Endodermal cell (in vitro differentiated cells): Measurements from ENCODE around the gene SAMD9L. TPM values are rescaled to one million over a fixed set of nuclear protein-coding genes. Genes with fewer than 3 reads are reported as not detected.

Experiments used
- DNase-seq: peaks from one replicate; pipeline ENCODE4 v3.0.0-alpha.2; 2017
- H3K27ac ChIP-seq: 2 replicates; pipeline ENCODE4 v1.5.1; 2013; ENCODE audit warnings: mild to moderate bottlenecking, low read depth, low read length, moderate library complexity
- H3K27me3 ChIP-seq: 2 replicates; pipeline ENCODE4 v1.6.1; 2013; ENCODE audit warnings: mild to moderate bottlenecking, low read length, moderate library complexity; ENCODE audit not compliant: insufficient read depth, control insufficient read depth, poor library complexity, severe bottlenecking
- H3K36me3 ChIP-seq: 2 replicates; pipeline ENCODE4 v1.7.0; 2013; ENCODE audit warnings: mild to moderate bottlenecking, low read length, moderate library complexity; ENCODE audit not compliant: control insufficient read depth, insufficient read depth
- H3K4me1 ChIP-seq: one replicate; pipeline ENCODE4 v1.7.0; 2013; ENCODE audit warnings: low read length; ENCODE audit not compliant: control insufficient read depth, insufficient read depth
- H3K4me3 ChIP-seq: 2 replicates; pipeline ENCODE4 v1.5.1; 2013; ENCODE audit warnings: mild to moderate bottlenecking, low read length, moderate library complexity
- H3K9ac ChIP-seq: 2 replicates; pipeline ENCODE4 v1.6.1; 2013; ENCODE audit warnings: mild to moderate bottlenecking, low read length, moderate library complexity; ENCODE audit not compliant: poor library complexity, severe bottlenecking; ENCODE audit errors: extremely low read depth
- H3K9me3 ChIP-seq: 2 replicates; pipeline ENCODE4 v1.6.1; 2013; ENCODE audit warnings: mild to moderate bottlenecking, low read length, moderate library complexity; ENCODE audit not compliant: control insufficient read depth
- H3K27ac Mint-ChIP-seq: 2 replicates; pipeline ENCODE4 v1.8.0; 2020; ENCODE audit warnings: mixed read lengths
- H3K27me3 Mint-ChIP-seq: 2 replicates; pipeline ENCODE4 v1.8.0; 2021; ENCODE audit warnings: mild to moderate bottlenecking, mixed read lengths; ENCODE audit not compliant: insufficient read depth
- H3K36me3 Mint-ChIP-seq: 2 replicates; pipeline ENCODE4 v1.8.0; 2020; ENCODE audit warnings: low read depth, mixed read lengths
- H3K4me1 Mint-ChIP-seq: 2 replicates; pipeline ENCODE4 v1.8.0; 2020; ENCODE audit warnings: mixed read lengths
- H3K4me3 Mint-ChIP-seq: 2 replicates; pipeline ENCODE4 v1.8.0; 2020; ENCODE audit warnings: mild to moderate bottlenecking, moderate library complexity, mixed read lengths
- H3K9me3 Mint-ChIP-seq: 2 replicates; pipeline ENCODE4 v1.8.0; 2020; ENCODE audit warnings: mild to moderate bottlenecking, mixed read lengths
- WGBS, 2 experiments: methylation state at CpG; one replicate each; pipeline versions ENCODE4 v1.1.5 to v1.1.7; 2013; ENCODE audit warnings: missing lambda C conversion rate in 2 of 2, mixed read lengths in 1 of 2; ENCODE audit not compliant: insufficient coverage in 1 of 2, insufficient read length in 1 of 2; 5-methylcytosine and 5-hydroxymethylcytosine counted together
- total RNA-seq, 2 donors: library from RNA; stranded (reverse); fragmentation: NEBNext Ultra II Directional in 1 of 2; extraction: Animal tissue kit (Norgen Biotek cat#: 25700) in 1 of 2; gene quantifications; 2 replicates in 1 of 2; 3 replicates in 1 of 2; pipeline ENCODE4 v1.2.1, GENCODE V29; 2021
- TF ChIP-seq, protein P1 (sequence below): fragments of 200-600 bp; sonication (generic); conservative IDR thresholded peaks from 2 replicates; pipeline ENCODE4 v1.5.0; 2021; ENCODE audit warnings: antibody characterized with exemption, mild to moderate bottlenecking

The SAMD9L gene
- total RNA-seq, 2 donors from 2014 or later = not detected

DNA sequence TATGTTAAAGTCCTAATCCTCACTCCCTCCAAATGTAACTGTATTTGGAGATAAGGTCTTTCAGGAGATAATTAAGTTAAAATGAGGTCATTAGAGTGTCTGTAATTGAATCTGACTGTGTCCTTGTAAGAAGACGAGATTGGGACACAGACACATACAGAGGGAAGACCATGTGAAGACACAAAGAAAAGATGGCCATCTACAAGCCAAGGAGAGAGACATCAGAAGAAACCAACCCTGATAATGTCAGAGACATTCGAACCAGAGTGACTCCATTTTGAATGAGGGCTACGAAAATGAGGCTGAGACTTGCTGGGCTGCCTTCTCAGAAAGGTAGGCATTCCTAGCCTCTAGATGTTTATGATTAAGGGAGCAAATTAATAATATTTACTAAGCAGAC, 542 bp upstream of the SAMD9L start:
- Histone ChIP-seq H3K9me3 (no peaks in the 10 kb centered on the region), H3K36me3 (no peaks in the 10 kb centered on the region), H3K4me1 (no peaks in the 10 kb centered on the region), H3K9ac (no peak overlapping the region), H3K4me3 (no peak overlapping the region), H3K27ac (no peak overlapping the region), H3K27me3 (no peaks in the 10 kb centered on the region)
- Mint-ChIP-seq H3K4me1 (peaks cover 20% of the 10 kb centered on the region), H3K27ac (no peak overlapping the region), H3K4me3 (no peak overlapping the region), H3K9me3 (no peaks in the 10 kb centered on the region), H3K36me3 (no peaks in the 10 kb centered on the region), H3K27me3 (no peaks in the 10 kb centered on the region)
- TF ChIP-seq, protein P1, sequence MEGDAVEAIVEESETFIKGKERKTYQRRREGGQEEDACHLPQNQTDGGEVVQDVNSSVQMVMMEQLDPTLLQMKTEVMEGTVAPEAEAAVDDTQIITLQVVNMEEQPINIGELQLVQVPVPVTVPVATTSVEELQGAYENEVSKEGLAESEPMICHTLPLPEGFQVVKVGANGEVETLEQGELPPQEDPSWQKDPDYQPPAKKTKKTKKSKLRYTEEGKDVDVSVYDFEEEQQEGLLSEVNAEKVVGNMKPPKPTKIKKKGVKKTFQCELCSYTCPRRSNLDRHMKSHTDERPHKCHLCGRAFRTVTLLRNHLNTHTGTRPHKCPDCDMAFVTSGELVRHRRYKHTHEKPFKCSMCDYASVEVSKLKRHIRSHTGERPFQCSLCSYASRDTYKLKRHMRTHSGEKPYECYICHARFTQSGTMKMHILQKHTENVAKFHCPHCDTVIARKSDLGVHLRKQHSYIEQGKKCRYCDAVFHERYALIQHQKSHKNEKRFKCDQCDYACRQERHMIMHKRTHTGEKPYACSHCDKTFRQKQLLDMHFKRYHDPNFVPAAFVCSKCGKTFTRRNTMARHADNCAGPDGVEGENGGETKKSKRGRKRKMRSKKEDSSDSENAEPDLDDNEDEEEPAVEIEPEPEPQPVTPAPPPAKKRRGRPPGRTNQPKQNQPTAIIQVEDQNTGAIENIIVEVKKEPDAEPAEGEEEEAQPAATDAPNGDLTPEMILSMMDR = no peak
- 87 to 100% methylated on average over 3 of the region's 3 CpGs for WGBS, 2 experiments
- no peak for DNase-seq

DNA sequence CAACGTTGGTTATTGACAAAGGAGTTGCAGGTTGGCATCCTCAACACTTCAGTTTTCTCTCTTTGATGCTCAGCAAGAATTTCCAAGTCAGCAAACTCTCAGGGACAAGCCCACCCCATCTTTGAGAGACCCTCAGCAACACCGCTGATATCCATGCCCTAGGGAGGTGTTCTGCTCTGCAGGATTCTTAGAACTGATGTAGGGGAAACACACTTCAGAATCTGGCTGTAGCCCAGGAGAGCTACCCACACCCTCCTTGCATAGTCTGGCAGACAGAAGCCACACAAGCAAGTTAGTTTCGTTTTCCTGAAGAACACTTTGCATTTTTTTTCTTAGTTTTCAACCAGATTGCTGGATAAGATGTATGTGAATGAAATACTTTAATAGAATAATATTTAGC, 822 bp downstream of the SAMD9L start:
- H3K36me3 Mint-ChIP-seq = no peaks in the 10 kb centered on the region
- H3K27ac Mint-ChIP-seq = no peak overlapping the region
- no peak overlapping the region for H3K9ac ChIP-seq

DNA sequence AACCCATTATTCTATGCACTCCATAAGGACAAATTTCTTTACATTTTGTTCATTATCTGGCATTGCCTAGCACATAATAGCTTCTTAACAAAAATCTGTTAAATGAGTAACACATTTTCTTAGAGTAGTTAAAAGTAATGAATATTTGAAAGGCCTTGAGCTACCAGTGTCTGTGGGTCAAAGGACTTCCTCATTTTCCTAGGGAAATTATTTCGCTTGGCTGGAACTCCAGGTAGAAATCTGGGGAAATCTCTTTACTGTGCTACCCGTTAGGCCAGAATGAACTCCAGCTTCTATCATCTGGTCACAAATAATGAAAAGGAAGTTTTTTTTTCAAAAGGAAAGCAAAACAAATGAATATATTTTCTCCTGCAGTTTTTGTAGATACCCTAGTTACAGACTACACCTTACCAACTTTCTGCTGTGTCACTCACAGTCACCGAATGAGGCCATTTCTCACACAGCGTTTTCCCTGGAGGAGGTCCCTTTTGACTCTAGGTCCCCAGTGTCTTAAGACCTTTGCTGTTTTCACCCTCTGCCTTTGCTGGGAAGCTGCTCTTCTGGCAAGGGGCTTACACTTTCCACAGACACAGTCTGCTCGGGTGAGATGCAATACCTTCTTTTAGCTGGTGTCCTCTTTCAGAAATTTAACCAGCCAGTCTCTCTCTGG, 1.6 kb downstream of the SAMD9L start:
- H3K27ac Mint-ChIP-seq = no peak overlapping the region
- 74 to 86% methylated on average over 4 to 5 of the region's 5 CpGs for WGBS, 2 experiments
- H3K4me3 Mint-ChIP-seq = no peak overlapping the region

More for the DNA sequence above, 822 bp downstream of the SAMD9L start:
- peak; percentile 47 for DNase-seq
- no peaks in the 10 kb centered on the region for H3K36me3 ChIP-seq
- WGBS, 2 experiments = 83% methylated on average over 2 to 3 of the region's 3 CpGs
- H3K4me3 Mint-ChIP-seq = no peak overlapping the region
- H3K9me3 Mint-ChIP-seq = no peaks in the 10 kb centered on the region
- no peak overlapping the region for H3K4me3 ChIP-seq
- H3K27ac ChIP-seq = no peak overlapping the region
- TF ChIP-seq, protein P1 = no peak
- no peaks in the 10 kb centered on the region for H3K27me3 ChIP-seq
- no peaks in the 10 kb centered on the region for H3K4me1 ChIP-seq
- H3K4me1 Mint-ChIP-seq = peaks cover 16% of the 10 kb centered on the region
- peaks cover 5% of the 10 kb centered on the region for H3K27me3 Mint-ChIP-seq
- H3K9me3 ChIP-seq = no peaks in the 10 kb centered on the region

More for the DNA sequence above, 1.6 kb downstream of the SAMD9L start:
- H3K36me3 Mint-ChIP-seq = no peaks in the 10 kb centered on the region
- TF ChIP-seq, protein P1 = no peak
- Histone ChIP-seq H3K27me3 (no peaks in the 10 kb centered on the region), H3K4me1 (no peaks in the 10 kb centered on the region), H3K9me3 (no peaks in the 10 kb centered on the region), H3K36me3 (no peaks in the 10 kb centered on the region), H3K27ac (no peak overlapping the region), H3K9ac (no peak overlapping the region), H3K4me3 (no peak overlapping the region)
- H3K9me3 Mint-ChIP-seq = no peaks in the 10 kb centered on the region
- peaks cover 5% of the 10 kb centered on the region for H3K27me3 Mint-ChIP-seq
- no peak for DNase-seq
- peaks cover 16% of the 10 kb centered on the region for H3K4me1 Mint-ChIP-seq
